OCI-LY3 (cell line): Measurements from ENCODE around the gene TANC1.

Experiments used
- EZH2phosphoT487 ChIP-seq: fragments of 200-600 bp; shearing (Covaris generic); IDR thresholded peaks from 2 replicates; pipeline ENCODE4 v1.6.1; 2018; ENCODE audit warnings: antibody characterized with exemption, mixed run types, low read depth
- TF ChIP-seq, protein P1 (sequence below): fragments of 200-600, 300-600 bp; sonication (generic); IDR thresholded peaks from 2 replicates; pipeline ENCODE4 v1.5.1; 2014; ENCODE audit warnings: antibody characterized with exemption, low read length, low read depth

- TF ChIP-seq, protein P1, sequence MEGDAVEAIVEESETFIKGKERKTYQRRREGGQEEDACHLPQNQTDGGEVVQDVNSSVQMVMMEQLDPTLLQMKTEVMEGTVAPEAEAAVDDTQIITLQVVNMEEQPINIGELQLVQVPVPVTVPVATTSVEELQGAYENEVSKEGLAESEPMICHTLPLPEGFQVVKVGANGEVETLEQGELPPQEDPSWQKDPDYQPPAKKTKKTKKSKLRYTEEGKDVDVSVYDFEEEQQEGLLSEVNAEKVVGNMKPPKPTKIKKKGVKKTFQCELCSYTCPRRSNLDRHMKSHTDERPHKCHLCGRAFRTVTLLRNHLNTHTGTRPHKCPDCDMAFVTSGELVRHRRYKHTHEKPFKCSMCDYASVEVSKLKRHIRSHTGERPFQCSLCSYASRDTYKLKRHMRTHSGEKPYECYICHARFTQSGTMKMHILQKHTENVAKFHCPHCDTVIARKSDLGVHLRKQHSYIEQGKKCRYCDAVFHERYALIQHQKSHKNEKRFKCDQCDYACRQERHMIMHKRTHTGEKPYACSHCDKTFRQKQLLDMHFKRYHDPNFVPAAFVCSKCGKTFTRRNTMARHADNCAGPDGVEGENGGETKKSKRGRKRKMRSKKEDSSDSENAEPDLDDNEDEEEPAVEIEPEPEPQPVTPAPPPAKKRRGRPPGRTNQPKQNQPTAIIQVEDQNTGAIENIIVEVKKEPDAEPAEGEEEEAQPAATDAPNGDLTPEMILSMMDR: no peak
- TF ChIP-seq EZH2phosphoT487: no peak
Observed at GRCh38 chr2:158926478-158926948, 41.9 kb upstream of the TANC1 start.
